Neural crest cell (in vitro differentiated cells): ENCODE results near the gene HPS4. TPM values are rescaled to one million over a fixed set of nuclear protein-coding genes. Genes with fewer than 3 reads are reported as not detected.
A peak's percentile ranks its signal among the peaks of the same experiment; 100 is the strongest.

Experiments used
- DNase-seq: peaks from one replicate; pipeline ENCODE4 v3.0.0; 2021; ENCODE audit warnings: low read depth, mixed read lengths, low spot score
- H3K27ac Mint-ChIP-seq: one replicate; pipeline ENCODE4 v1.8.0; 2021; ENCODE audit warnings: mild to moderate bottlenecking, mixed read lengths; ENCODE audit not compliant: unreplicated experiment
- H3K27me3 Mint-ChIP-seq: 2 replicates; pipeline ENCODE4 v1.8.0; 2021; ENCODE audit warnings: low read depth, mild to moderate bottlenecking, mixed read lengths
- H3K36me3 Mint-ChIP-seq: 2 replicates; pipeline ENCODE4 v1.8.0; 2021; ENCODE audit warnings: low read depth, mild to moderate bottlenecking, mixed read lengths
- H3K4me1 Mint-ChIP-seq: 2 replicates; pipeline ENCODE4 v1.8.0; 2021; ENCODE audit warnings: mixed read lengths
- H3K4me3 Mint-ChIP-seq: one replicate; pipeline ENCODE4 v1.8.0; 2021; ENCODE audit warnings: mild to moderate bottlenecking, mixed read lengths
- H3K9me3 Mint-ChIP-seq: 2 replicates; pipeline ENCODE4 v1.8.0; 2021; ENCODE audit warnings: mixed read lengths
- total RNA-seq: library from RNA; stranded (reverse); gene quantifications from 2 replicates; pipeline ENCODE4 v1.2.1, GENCODE V29; 2021
- TF ChIP-seq, protein P1 (sequence below): fragments of 200-600 bp; sonication (generic); conservative IDR thresholded peaks from 2 replicates; pipeline ENCODE4 v1.5.0; 2021; ENCODE audit warnings: antibody characterized with exemption, mild to moderate bottlenecking

The HPS4 gene
- total RNA-seq, 1 donor from 2014 or later, result 48.5 TPM

DNA sequence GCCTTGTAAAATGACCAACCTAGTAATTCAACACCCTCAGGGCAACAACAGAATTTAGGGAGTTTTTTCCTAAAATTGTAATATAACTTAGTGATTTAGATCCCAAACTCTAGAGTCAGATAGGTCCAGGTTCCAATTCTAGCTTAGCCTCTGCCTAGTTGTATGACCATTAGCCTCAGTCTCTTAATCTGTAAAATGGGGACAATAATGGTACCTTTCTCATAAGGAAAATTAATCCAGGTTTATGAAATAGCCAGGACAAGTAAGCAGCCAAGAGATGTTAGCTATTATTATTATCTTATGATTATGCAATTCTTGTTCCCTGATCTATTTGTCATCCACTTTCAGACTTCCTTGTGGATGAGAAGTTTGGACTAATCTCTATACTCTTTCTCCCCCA lies 24.6 kb upstream of the HPS4 start:
- Mint-ChIP-seq H3K4me1 (peaks cover 32% of the 10 kb centered on the region), H3K36me3 (peaks cover 13% of the 10 kb centered on the region), H3K4me3 (no peak overlapping the region), H3K9me3 (no peaks in the 10 kb centered on the region), H3K27ac (no peak overlapping the region), H3K27me3 (no peaks in the 10 kb centered on the region)
- no peak for DNase-seq
- TF ChIP-seq, protein P1, sequence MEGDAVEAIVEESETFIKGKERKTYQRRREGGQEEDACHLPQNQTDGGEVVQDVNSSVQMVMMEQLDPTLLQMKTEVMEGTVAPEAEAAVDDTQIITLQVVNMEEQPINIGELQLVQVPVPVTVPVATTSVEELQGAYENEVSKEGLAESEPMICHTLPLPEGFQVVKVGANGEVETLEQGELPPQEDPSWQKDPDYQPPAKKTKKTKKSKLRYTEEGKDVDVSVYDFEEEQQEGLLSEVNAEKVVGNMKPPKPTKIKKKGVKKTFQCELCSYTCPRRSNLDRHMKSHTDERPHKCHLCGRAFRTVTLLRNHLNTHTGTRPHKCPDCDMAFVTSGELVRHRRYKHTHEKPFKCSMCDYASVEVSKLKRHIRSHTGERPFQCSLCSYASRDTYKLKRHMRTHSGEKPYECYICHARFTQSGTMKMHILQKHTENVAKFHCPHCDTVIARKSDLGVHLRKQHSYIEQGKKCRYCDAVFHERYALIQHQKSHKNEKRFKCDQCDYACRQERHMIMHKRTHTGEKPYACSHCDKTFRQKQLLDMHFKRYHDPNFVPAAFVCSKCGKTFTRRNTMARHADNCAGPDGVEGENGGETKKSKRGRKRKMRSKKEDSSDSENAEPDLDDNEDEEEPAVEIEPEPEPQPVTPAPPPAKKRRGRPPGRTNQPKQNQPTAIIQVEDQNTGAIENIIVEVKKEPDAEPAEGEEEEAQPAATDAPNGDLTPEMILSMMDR, result no peak

DNA sequence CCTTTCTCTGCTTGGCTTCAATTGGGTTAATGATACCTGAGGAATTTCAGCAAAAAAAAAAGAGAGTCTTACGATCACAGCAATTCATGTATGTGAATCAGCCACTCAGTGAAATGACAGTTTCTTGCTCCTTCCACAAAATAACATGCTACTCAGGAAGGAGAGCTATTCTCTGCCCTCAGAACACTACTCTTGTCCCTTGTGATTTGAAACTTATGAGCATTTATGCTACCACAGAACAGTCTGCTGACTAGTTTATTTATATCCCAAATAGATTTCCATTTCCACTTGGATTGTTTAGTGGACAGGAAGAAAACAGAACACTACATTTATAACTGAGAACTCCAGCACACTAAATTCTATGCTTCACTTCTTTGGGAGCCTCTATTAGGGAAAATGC lies 20.2 kb upstream of the HPS4 start:
- Mint-ChIP-seq H3K27ac (no peak overlapping the region), H3K36me3 (peaks cover 12% of the 10 kb centered on the region)

DNA sequence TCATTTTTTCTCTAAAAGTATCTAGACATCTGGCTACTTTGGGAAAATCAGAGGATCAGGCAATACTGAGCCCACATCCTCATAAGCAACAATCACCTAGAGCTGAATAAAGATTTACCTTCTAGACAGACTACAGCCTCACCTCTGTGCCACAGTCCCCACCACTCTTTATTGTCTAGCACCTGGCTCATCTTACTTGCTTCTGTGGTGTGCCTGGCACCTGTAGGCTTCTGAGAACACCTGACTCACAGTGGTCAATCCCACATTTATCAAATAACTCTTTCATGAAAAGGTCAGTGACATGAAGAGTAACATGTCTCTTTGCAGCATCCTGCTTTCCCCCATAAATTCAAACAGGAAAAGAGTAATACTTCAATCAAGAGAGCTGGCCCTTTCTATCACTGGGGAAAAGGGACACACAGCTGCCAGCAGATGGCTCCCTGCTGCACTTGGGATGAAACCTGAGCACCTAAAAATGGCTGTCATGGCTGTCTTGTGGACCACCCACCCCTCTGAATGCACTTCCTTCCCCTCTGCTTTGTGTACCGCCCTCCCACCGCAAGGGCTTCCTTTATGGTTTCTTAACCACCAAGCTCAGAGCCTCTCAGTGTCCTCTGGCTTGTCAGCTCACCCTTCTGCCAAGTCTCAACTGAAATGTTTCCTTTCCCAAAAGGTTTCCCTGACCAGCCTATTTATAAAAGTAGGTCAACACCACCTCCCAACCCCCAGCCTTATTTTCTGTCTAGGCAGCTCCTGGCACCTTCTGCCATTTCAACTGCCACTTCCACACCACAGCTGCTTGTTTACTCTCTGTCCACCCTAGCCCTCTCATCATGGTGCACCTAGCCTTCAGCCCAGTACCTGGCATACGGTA lies 19.3 kb upstream of the HPS4 start:
- no peaks in the 10 kb centered on the region for H3K27me3 Mint-ChIP-seq
- TF ChIP-seq, protein P1, result peak; percentile 67
- peaks cover 13% of the 10 kb centered on the region for H3K36me3 Mint-ChIP-seq
- DNase-seq, result peak; percentile 25
- peaks cover 10% of the 10 kb centered on the region for H3K4me1 Mint-ChIP-seq
- no peaks in the 10 kb centered on the region for H3K9me3 Mint-ChIP-seq
- no peak overlapping the region for H3K4me3 Mint-ChIP-seq
- no peak overlapping the region for H3K27ac Mint-ChIP-seq

More for the DNA sequence above, 20.2 kb upstream of the HPS4 start:
- no peak for DNase-seq
- no peak overlapping the region for H3K4me3 Mint-ChIP-seq
- peaks cover 10% of the 10 kb centered on the region for H3K4me1 Mint-ChIP-seq
- TF ChIP-seq, protein P1, result no peak
- H3K27me3 Mint-ChIP-seq, result no peaks in the 10 kb centered on the region
- H3K9me3 Mint-ChIP-seq, result no peaks in the 10 kb centered on the region

DNA sequence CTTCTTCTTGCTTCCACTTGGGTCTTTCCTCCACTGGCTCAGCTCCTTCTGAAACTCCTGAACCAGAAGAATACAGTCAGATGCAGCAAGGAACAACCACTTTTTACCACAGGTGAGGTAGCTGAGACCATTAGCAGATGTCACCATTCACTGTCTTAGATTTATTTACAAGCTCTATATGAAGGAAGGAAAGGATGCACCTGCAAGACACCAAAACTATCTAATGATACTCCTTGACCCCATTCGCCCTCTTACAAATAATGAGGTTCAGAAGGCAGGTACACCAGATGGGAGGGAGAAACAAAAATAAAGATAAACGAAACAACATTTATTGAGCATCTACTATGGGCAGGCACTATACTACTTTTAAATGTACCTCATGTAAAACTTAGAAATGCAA lies 18.4 kb upstream of the HPS4 start:
- H3K36me3 Mint-ChIP-seq, result peaks cover 17% of the 10 kb centered on the region
- H3K4me3 Mint-ChIP-seq, result no peak overlapping the region
- H3K27ac Mint-ChIP-seq, result no peak overlapping the region
- no peaks in the 10 kb centered on the region for H3K27me3 Mint-ChIP-seq
- no peak for DNase-seq
- H3K9me3 Mint-ChIP-seq, result no peaks in the 10 kb centered on the region
- TF ChIP-seq, protein P1, result no peak
- peaks cover 10% of the 10 kb centered on the region for H3K4me1 Mint-ChIP-seq

DNA sequence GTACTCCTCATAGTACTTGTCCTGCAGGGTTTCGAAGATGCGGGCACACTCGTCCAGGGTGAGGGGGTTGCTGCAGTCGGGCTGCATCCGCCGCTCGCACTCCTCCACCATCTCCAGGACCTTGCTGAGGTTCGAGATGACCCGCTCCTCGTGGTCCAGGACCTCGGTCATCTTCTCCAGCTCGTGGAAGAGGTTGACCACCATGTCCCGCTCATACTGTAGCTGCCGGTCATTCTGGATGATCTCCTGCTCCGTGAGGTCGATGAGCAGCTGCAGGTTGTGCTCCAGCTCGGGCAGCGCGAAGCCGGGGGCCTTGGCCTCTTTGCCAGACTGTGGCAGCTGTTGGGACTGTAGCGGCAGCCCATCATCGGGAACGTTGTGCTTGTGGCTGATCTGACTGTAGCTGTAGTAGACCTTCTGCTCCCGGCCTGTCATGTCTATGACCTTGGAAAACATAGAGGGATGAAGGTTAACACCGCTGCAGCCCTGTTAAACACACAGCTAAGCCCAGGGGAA lies 15.7 kb upstream of the HPS4 start:
- Mint-ChIP-seq H3K36me3 (peaks cover 19% of the 10 kb centered on the region), H3K27me3 (no peaks in the 10 kb centered on the region), H3K4me3 (no peak overlapping the region), H3K4me1 (peaks cover 10% of the 10 kb centered on the region), H3K9me3 (no peaks in the 10 kb centered on the region), H3K27ac (no peak overlapping the region)
- TF ChIP-seq, protein P1, result no peak
- no peak for DNase-seq
